Measurements from ENCODE around the gene COL18A1. TPM values are rescaled to one million over a fixed set of nuclear protein-coding genes. Genes with fewer than 3 reads are reported as not detected.
"Not testable (repeated sequence)": the region's sequence is repeated elsewhere in the genome, so short reads cannot be mapped to it uniquely, and the experiment has no call there.

COL18A1 gene
- polyA plus RNA-seq, 1 donor (not counting 4 experiments of a cell fraction or from before 2014, with no cell fraction given), result 13.0 TPM

GRCh38 chr21:45366931-45367401 is 38.0 kb upstream of the COL18A1 start:
- no peak overlapping the region for H3K27ac ChIP-seq (ENCODE audit: control insufficient read depth, insufficient read depth, low read length)
- H3K79me2 ChIP-seq (ENCODE audit: control insufficient read depth, insufficient read depth, low read length), result no peaks in the 10 kb centered on the region
- H3K9me3 ChIP-seq (ENCODE audit: control insufficient read depth, low read depth, low read length), result no peaks in the 10 kb centered on the region
- no peak overlapping the region for H3K9ac ChIP-seq (ENCODE audit: control insufficient read depth, extremely low read depth, insufficient read depth, low read length)
- no peak overlapping the region for H3K4me3 ChIP-seq (ENCODE audit: control insufficient read depth in 2 of 3, extremely low read depth in 1 of 3, insufficient read depth in 2 of 3, low read depth in 1 of 3, low read length in 3 of 3)
- dilution Hi-C loops (cut with MboI; ENCODE audit: extremely low pct_ligation_motif_present, low sequenced_read_pairs), result no loop called here
- no peaks in the 10 kb centered on the region for H3K36me3 ChIP-seq (ENCODE audit: control insufficient read depth in 2 of 2, extremely low read depth in 1 of 2, insufficient read depth in 2 of 2, low read length in 2 of 2)
- H3K9me1 ChIP-seq (ENCODE audit: control insufficient read depth, extremely low read depth, insufficient read depth, low read length), result no peaks in the 10 kb centered on the region
- H4K20me1 ChIP-seq (ENCODE audit: control insufficient read depth, extremely low read depth, insufficient read depth, low read length), result no peaks in the 10 kb centered on the region
- DNase-seq (ENCODE audit: low read depth, low spot score) (no peak), FAIRE-seq (no peak)
- TF ChIP-seq CTCF (optimal IDR thresholded peaks at IDR 0.05 in 1 of 3, IDR thresholded peaks at IDR 0.05 in 1 of 3, conservative IDR thresholded peaks at IDR 0.05 in 1 of 3; ENCODE audit: extremely low read depth in 1 of 3, insufficient read depth in 2 of 3, low read length in 3 of 3) (no peak), EZH2 (IDR thresholded peaks at IDR 0.05; ENCODE audit: low read length) (no peak)
- H2AFZ ChIP-seq (ENCODE audit: control insufficient read depth, low read length), result no peak overlapping the region
- H3K4me2 ChIP-seq (ENCODE audit: control insufficient read depth, extremely low read depth, insufficient read depth, low read depth, low read length), result no peak overlapping the region
- H3K27me3 ChIP-seq (ENCODE audit: control insufficient read depth, extremely low read depth, insufficient read depth, low read length), result peaks cover 4% of the 10 kb centered on the region
- H3K4me1 ChIP-seq (ENCODE audit: control insufficient read depth, extremely low read depth, insufficient read depth, low read length), result peaks cover 14% of the 10 kb centered on the region

DNA sequence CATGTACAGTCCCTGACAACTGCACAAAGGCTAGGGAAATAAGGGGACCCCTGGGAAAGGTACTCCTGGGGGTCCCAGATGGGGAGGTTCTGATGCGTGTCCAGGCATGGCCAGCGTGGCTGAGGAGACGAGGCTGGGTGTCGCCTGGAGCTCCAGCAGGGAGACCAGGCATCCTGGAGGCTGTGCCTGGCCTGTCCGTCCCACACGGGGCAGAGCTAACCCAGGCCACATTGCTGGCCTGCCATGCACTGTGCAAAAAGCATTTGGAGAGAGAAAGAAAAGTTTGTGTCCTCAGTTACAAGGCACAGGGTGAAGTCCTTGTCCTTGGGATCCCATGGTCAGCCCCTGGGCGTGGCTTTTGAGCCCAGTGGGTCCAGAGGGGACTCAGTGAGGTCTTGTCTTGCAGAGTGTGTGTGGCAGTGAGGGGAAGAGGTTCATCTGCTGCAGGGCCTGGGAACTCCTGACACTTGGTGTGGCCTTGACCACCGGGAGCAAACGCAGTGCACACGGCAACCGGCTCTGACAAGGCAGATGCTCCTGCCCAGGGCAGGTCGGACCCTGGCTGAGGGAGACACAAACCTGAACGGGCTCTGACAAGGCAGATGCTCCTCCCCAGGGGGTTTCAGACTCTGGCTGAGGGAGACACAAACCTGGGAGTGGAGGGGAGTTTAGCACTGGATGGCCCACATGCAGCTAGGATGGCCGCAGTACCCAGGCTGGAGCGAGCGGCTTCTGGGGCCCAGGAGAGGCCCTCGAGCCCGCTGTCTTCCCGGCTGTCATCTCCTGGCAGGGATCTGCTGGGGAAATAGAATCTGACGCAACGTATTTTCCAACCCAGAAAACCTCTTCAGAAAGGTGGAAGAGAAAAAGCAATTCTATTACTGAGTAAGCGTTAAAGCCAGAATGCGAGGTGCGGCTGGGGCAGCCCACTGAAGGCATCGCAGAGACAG is 37.3 kb upstream of the COL18A1 start:
- Histone ChIP-seq H4K20me1 (ENCODE audit: control insufficient read depth, extremely low read depth, insufficient read depth, low read length) (no peaks in the 10 kb centered on the region), H2AFZ (ENCODE audit: control insufficient read depth, low read length) (no peak overlapping the region), H3K4me1 (ENCODE audit: control insufficient read depth, extremely low read depth, insufficient read depth, low read length) (peaks cover 17% of the 10 kb centered on the region), H3K36me3 (ENCODE audit: control insufficient read depth in 2 of 2, extremely low read depth in 1 of 2, insufficient read depth in 2 of 2, low read length in 2 of 2) (no peaks in the 10 kb centered on the region), H3K9me3 (ENCODE audit: control insufficient read depth, low read depth, low read length) (no peaks in the 10 kb centered on the region), H3K9me1 (ENCODE audit: control insufficient read depth, extremely low read depth, insufficient read depth, low read length) (no peaks in the 10 kb centered on the region), H3K4me2 (ENCODE audit: control insufficient read depth, extremely low read depth, insufficient read depth, low read depth, low read length) (no peak overlapping the region), H3K27me3 (ENCODE audit: control insufficient read depth, extremely low read depth, insufficient read depth, low read length) (peaks cover 4% of the 10 kb centered on the region), H3K4me3 (ENCODE audit: control insufficient read depth in 2 of 3, extremely low read depth in 1 of 3, insufficient read depth in 2 of 3, low read depth in 1 of 3, low read length in 3 of 3) (no peak overlapping the region), H3K9ac (ENCODE audit: control insufficient read depth, extremely low read depth, insufficient read depth, low read length) (no peak overlapping the region), H3K79me2 (ENCODE audit: control insufficient read depth, insufficient read depth, low read length) (no peaks in the 10 kb centered on the region), H3K27ac (ENCODE audit: control insufficient read depth, insufficient read depth, low read length) (no peak overlapping the region)
- TF ChIP-seq EZH2 (IDR thresholded peaks at IDR 0.05; ENCODE audit: low read length), result no peak
- TF ChIP-seq CTCF (optimal IDR thresholded peaks at IDR 0.05 in 1 of 3, IDR thresholded peaks at IDR 0.05 in 1 of 3, conservative IDR thresholded peaks at IDR 0.05 in 1 of 3; ENCODE audit: extremely low read depth in 1 of 3, insufficient read depth in 2 of 3, low read length in 3 of 3), result no peak
- dilution Hi-C loops (cut with MboI; ENCODE audit: extremely low pct_ligation_motif_present, low sequenced_read_pairs), result no loop called here
- FAIRE-seq (no peak), DNase-seq (ENCODE audit: low read depth, low spot score) (no peak)

GRCh38 chr21:45369018-45369417 is 35.9 kb upstream of the COL18A1 start:
- H3K9me3 ChIP-seq (ENCODE audit: control insufficient read depth, low read depth, low read length); H3K27me3 ChIP-seq (ENCODE audit: control insufficient read depth, extremely low read depth, insufficient read depth, low read length); H4K20me1 ChIP-seq (ENCODE audit: control insufficient read depth, extremely low read depth, insufficient read depth, low read length); H3K36me3 ChIP-seq (ENCODE audit: control insufficient read depth in 2 of 2, extremely low read depth in 1 of 2, insufficient read depth in 2 of 2, low read length in 2 of 2); H3K4me2 ChIP-seq (ENCODE audit: control insufficient read depth, extremely low read depth, insufficient read depth, low read depth, low read length); DNase-seq (ENCODE audit: low read depth, low spot score); H3K9me1 ChIP-seq (ENCODE audit: control insufficient read depth, extremely low read depth, insufficient read depth, low read length); H3K27ac ChIP-seq (ENCODE audit: control insufficient read depth, insufficient read depth, low read length); dilution Hi-C loops (cut with MboI; ENCODE audit: extremely low pct_ligation_motif_present, low sequenced_read_pairs); H3K4me3 ChIP-seq (ENCODE audit: control insufficient read depth in 2 of 3, extremely low read depth in 1 of 3, insufficient read depth in 2 of 3, low read depth in 1 of 3, low read length in 3 of 3); H3K9ac ChIP-seq (ENCODE audit: control insufficient read depth, extremely low read depth, insufficient read depth, low read length); H3K79me2 ChIP-seq (ENCODE audit: control insufficient read depth, insufficient read depth, low read length); FAIRE-seq; H2AFZ ChIP-seq (ENCODE audit: control insufficient read depth, low read length): not testable (repeated sequence)
- H3K4me1 ChIP-seq (ENCODE audit: control insufficient read depth, extremely low read depth, insufficient read depth, low read length), result peaks cover 21% of the 10 kb centered on the region

All from keratinocyte (primary cell).